ENCODE data around the gene GNAO1.

The GNAO1 gene

GRCh38 chr16:56363781-56364565 is 172.7 kb downstream of the GNAO1 start:
- TF ChIP-seq CTCF (IDR thresholded peaks at IDR 0.05; ENCODE audit: low read depth, low read length, missing control alignments) = no peak
- no peak for DNase-seq (ENCODE audit: low read depth)
- H3K4me3 ChIP-seq (ENCODE audit: low read depth, low read length) = no peak overlapping the region

GRCh38 chr16:56364865-56365264 is 173.6 kb downstream of the GNAO1 start:
- no peak for TF ChIP-seq CTCF (IDR thresholded peaks at IDR 0.05; ENCODE audit: low read depth, low read length, missing control alignments)
- DNase-seq (ENCODE audit: low read depth) = no peak
- no peak overlapping the region for H3K4me3 ChIP-seq (ENCODE audit: low read depth, low read length)

- TF ChIP-seq CTCF (IDR thresholded peaks at IDR 0.05; ENCODE audit: low read depth, low read length, missing control alignments) = no peak
- DNase-seq (ENCODE audit: low read depth) = no peak
- H3K4me3 ChIP-seq (ENCODE audit: low read depth, low read length) = no peak overlapping the region
These were observed 174.3 kb downstream of the GNAO1 start for GRCh38 chr16:56365552-56365951.

- no peak for DNase-seq (ENCODE audit: low read depth)
- TF ChIP-seq CTCF (IDR thresholded peaks at IDR 0.05; ENCODE audit: low read depth, low read length, missing control alignments) = no peak
- no peak overlapping the region for H3K4me3 ChIP-seq (ENCODE audit: low read depth, low read length)
These were observed 175.7 kb downstream of the GNAO1 start for GRCh38 chr16:56366945-56367344.

GRCh38 chr16:56367764-56368163 is 176.5 kb downstream of the GNAO1 start:
- no peak overlapping the region for H3K4me3 ChIP-seq (ENCODE audit: low read depth, low read length)
- DNase-seq (ENCODE audit: low read depth) = no peak
- TF ChIP-seq CTCF (IDR thresholded peaks at IDR 0.05; ENCODE audit: low read depth, low read length, missing control alignments) = no peak

GRCh38 chr16:56368545-56368944 is 177.3 kb downstream of the GNAO1 start:
- H3K4me3 ChIP-seq (ENCODE audit: low read depth, low read length) = no peak overlapping the region
- no peak for TF ChIP-seq CTCF (IDR thresholded peaks at IDR 0.05; ENCODE audit: low read depth, low read length, missing control alignments)
- no peak for DNase-seq (ENCODE audit: low read depth)

GRCh38 chr16:56369202-56369601 is 177.9 kb downstream of the GNAO1 start:
- no peak for TF ChIP-seq CTCF (IDR thresholded peaks at IDR 0.05; ENCODE audit: low read depth, low read length, missing control alignments)
- no peak for DNase-seq (ENCODE audit: low read depth)
- H3K4me3 ChIP-seq (ENCODE audit: low read depth, low read length) = no peak overlapping the region

All from GM12864 (cell line).